HG03354 (cell line): ENCODE results near the gene TBC1D17.
"Not testable (repeated sequence)": the region's sequence is repeated elsewhere in the genome, so short reads cannot be mapped to it uniquely, and the experiment has no call there.

Experiments used
- ATAC-seq: cut with Tn5 transposase; IDR thresholded peaks from one replicate; pipeline ENCODE4 v1.9.1; 2021; ENCODE audit warnings: mild to moderate bottlenecking; ENCODE audit not compliant: unreplicated experiment, poor library complexity, severe bottlenecking

The TBC1D17 gene

GRCh38 chr19:49912965-49913685 is 35.6 kb downstream of the TBC1D17 start:
- ATAC-seq, result no peak

DNA sequence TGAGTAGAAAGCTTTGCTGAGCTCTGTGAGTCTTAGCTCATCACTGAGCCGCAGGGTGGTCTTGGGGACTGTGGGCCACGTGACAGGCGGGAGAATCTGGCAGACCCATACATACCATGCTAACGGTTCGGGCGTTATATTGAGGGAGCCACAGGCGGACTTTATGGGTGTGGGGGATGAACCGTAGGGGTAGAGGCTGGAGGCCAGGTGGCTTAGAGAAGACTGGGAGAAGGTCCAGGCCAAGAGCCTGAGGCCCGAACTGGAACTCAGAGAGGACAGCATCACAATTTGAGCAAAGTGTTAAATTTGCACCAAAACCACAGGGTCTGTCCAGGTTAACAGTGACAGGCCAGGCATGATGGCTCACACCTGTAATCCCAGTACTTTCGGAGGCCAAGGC is 36.2 kb downstream of the TBC1D17 start:
- no peak for ATAC-seq

GRCh38 chr19:49915271-49915670 is 37.8 kb downstream of the TBC1D17 start:
- ATAC-seq, result no peak

DNA sequence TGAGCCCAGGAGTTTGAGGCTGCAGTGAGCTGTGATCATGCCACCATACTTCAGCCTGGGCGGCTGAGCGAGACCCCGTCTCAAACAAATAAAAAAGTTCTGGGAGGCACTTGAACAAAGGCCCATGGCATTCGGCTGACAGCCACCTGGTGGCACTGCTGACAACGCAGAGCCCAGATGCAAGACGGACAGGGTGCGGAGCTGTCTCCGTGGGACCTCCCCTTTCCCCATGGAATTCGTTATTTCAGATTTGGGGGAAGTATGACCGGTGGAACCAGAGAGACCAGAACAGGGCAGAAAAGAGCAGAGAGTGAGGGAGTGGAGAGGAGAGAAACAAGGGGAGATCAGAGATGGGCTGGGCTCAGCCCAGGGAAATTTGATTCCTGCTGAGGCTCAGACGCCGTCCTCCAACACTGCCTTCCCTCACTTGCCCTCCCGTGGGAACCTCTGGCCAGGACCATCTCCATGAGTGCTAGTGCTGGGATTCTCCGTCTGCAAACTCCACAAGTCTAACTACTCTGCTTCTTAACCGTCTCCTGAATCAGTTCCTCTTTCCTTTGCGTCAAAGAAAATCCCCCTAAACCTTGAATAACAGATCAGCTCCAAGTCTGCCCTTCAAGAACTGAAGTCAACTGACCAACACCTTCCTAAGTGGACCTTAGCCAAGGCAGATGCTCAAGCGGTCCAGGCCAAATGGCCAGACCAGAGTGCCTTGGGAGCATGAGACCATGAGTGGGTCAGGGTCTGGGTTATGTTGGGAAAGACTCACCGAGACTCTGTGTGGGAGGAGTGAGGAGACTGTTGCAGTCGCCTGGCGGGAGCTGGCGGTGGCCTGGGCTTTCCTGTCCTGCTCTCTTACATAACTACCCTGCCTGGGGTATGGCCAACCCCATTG is 39.6 kb downstream of the TBC1D17 start:
- no peak for ATAC-seq

DNA sequence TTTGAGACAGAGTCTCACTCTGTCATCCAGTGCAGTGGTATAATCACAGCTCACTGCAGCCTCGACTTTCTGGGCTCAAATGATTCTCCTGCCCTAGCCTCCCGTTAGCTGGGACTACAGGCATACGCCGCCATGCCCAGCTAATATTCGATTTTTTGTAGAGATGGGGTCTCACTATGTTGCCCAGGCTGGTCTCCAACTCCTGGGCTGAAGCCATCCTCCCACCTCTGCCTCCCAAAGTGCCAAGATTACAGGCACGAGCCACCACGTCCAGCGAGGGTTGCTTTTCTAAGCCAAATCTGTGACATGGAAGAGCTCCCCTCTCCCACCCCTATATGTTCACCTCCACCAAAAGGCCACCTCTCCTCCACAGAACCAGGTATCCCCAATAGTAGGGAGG is 40.6 kb downstream of the TBC1D17 start:
- no peak for ATAC-seq

GRCh38 chr19:49920624-49921363 is 43.3 kb downstream of the TBC1D17 start:
- ATAC-seq, result no peak

- no peak for ATAC-seq
These were observed 44.6 kb downstream of the TBC1D17 start for GRCh38 chr19:49921871-49922795.

- no peak for ATAC-seq
These were observed 45.8 kb downstream of the TBC1D17 start for GRCh38 chr19:49923055-49924003.

DNA sequence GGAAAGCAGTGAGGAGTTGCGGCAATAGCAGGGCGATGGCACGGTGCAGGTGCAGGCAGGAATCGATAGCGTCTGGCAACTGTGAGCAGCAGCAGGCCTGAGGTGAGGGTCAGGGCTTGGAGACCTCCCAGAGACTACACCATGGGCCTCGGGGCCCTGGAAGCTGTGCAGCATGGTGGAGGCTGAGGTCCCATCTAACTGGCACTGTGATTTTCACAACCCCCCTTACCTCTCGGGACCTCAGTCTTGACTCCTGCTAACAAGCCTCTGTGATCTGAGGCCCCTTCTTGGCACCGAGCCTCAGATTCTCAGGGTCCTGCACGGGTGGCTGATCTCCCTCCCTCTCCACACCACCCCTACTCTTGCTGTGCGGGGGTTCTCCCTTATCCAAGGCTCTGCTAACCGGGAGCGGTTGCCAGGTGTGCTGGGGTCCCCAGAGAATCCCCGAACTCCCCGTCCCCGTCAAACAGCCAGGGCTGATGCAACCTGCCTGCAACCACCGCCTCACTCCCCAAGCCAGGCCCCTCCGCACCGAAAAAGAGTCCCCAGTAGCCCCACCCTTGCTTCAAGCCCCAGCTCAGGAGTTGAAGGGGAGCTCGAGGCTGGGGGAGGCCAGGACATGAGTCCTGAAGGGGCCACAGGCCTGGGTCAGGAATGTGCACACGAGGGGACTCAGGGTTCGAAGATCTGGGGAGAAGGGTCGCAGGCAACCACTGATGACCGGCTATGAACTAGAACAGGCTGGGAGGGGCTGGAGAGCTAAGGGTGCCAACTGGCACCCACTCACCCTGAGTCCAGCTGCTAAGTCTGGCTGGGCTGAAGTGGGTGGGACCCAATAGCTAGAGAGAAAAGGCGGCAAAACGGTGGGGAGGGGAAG is 46.7 kb downstream of the TBC1D17 start:
- no peak for ATAC-seq

GRCh38 chr19:49924881-49925210 is 47.3 kb downstream of the TBC1D17 start:
- not testable (repeated sequence) for ATAC-seq

GRCh38 chr19:49925486-49925885 is 48.0 kb downstream of the TBC1D17 start:
- no peak for ATAC-seq

DNA sequence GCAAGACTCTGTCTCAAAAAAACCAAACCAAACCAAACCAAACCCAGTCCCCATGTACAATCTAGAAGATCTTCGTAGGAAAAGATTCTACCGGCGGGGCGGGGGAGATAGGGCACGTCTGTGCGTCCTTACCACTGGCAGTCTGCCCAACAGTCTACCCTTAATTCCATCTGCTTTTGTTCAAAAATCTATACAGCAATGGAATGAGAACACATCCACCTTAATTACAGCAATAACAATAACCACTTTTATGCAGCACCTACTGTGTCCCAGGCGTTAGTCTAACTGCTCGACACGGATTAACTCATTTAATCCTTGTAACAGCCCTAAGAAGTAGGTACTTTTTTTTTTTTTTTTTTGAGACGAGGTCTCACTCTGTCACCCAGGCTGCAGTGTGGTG is 49.0 kb downstream of the TBC1D17 start:
- ATAC-seq, result no peak

- ATAC-seq, result no peak
These were observed 50.2 kb downstream of the TBC1D17 start for GRCh38 chr19:49927526-49928264.

DNA sequence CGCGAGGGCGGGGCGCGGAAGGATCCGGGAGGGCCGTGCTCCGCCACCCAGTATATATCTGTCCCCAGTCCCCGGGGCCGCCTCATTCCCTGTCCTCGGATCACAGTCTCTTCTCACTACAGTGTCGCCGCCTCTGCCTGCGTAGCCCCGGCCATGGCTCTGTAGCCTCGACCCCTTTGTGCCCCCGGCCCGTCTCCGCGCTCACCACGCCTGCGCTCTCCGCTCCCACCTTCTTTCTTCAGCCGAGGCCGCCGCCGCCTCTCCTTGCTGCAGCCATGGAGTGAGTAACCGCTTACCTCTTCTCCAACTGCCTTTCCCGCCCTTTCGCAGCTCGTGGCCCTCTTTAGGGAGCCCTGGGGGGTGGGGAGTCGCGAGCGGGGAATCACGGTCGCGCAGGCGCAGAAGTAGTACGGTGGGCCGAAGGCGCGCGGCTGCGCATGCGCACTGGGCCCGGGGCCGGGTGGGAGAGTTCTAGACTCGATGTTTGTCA is 51.7 kb downstream of the TBC1D17 start, which contains the start of the genes ATF5 and NUP62:
Gene ATF5, plus strand, starts transcription at position 85 of the 490 bp plus-strand sequence. CDS start 1,646 bp downstream, outside the sequence.
Gene NUP62, minus strand, starts transcription at position 384 of the 490 bp plus-strand sequence. CDS start 19,697 bp downstream, outside the sequence.
- peak; percentile 53 for ATAC-seq

DNA sequence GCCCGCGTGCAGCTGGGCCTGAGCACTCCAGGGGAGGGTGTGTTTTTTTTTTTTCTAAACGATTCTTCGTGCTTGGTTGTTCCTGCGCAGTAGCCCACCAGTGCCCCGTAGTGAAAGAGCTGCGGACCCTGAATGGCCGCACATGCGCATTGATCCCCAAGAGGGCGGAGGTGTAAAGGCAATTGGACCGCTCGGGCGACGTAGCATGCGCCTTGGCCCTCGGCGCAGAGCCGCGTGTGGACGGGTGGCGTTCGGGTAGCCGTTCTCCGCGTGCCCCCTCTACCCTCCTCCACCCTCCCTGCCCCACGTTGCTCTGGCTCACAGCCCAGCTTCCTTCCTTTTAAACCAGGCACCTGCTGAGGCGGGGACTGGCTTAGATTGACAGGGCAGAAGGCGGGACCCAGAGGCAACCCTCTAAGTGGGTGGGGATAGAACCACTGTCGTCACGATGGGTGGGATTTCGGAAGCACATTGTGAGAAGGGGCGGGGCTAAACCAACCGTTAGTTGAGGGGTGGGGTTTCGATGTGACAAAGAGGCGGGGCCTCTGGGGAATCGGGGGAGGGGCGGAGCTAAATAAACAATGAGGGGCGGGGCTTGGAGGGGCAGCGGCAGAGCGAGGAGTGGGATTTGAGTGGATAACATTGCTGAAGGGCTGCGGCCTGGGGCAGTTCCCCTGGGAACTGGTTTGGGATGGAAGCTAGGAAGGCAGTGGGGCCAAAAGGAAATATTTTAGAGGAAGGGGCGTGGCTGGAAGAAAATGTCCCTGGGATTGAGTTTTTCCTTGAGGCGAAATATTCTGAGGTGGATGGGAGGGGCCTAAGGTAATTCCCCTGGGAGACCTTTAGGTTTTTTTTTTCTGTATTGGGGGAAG is 52.3 kb downstream of the TBC1D17 start:
- peak; percentile 73 for ATAC-seq
